NCI-H2227 treated with DMSO at 0.1 percent for 48 hours (cell line): ENCODE results near the gene PPP3CA.

Experiments
- DNase-seq: peaks from one replicate; lab custom pipeline; 2025; lab: John Stamatoyannopoulos, UW

PPP3CA gene

GRCh38 chr4:101049549-101050001, 297.8 kb downstream of the PPP3CA start:
- DNase-seq, result no peak

- no peak for DNase-seq
Measured at GRCh38 chr4:101044766-101045165, 302.6 kb downstream of the PPP3CA start.

GRCh38 chr4:101042847-101043246, 304.5 kb downstream of the PPP3CA start:
- no peak for DNase-seq

GRCh38 chr4:101040776-101041175, 306.6 kb downstream of the PPP3CA start:
- DNase-seq, result no peak

GRCh38 chr4:101039367-101039766, 308.0 kb downstream of the PPP3CA start:
- no peak for DNase-seq

- DNase-seq, result no peak
Measured at GRCh38 chr4:101037938-101038413, 309.4 kb downstream of the PPP3CA start.

GRCh38 chr4:101037249-101037648, 310.1 kb downstream of the PPP3CA start:
- DNase-seq, result no peak

GRCh38 chr4:101035487-101035886, 311.8 kb downstream of the PPP3CA start:
- DNase-seq, result no peak

- DNase-seq, result no peak
Measured at GRCh38 chr4:101033986-101034385, 313.3 kb downstream of the PPP3CA start.

GRCh38 chr4:101032541-101032940, 314.8 kb downstream of the PPP3CA start:
- DNase-seq, result no peak

- DNase-seq, result no peak
Measured at GRCh38 chr4:101031971-101032370, 315.4 kb downstream of the PPP3CA start.

- no peak for DNase-seq
Measured at GRCh38 chr4:101028886-101029285, 318.4 kb downstream of the PPP3CA start.

- no peak for DNase-seq
Measured at GRCh38 chr4:101027721-101028120, 319.6 kb downstream of the PPP3CA start.

- no peak for DNase-seq
Measured at GRCh38 chr4:101025755-101026154, 321.6 kb downstream of the PPP3CA start.

GRCh38 chr4:101022151-101023024, 324.9 kb downstream of the PPP3CA start:
- DNase-seq, result no peak

GRCh38 chr4:101020956-101021355, 326.4 kb downstream of the PPP3CA start:
- DNase-seq, result no peak

- DNase-seq, result no peak
Measured at GRCh38 chr4:101019941-101020401, 327.4 kb downstream of the PPP3CA start.

- DNase-seq, result no peak
Measured at GRCh38 chr4:101019313-101019712, 328.0 kb downstream of the PPP3CA start.

- DNase-seq, result no peak
Measured at GRCh38 chr4:101018836-101019235, 328.5 kb downstream of the PPP3CA start.

GRCh38 chr4:101014417-101014816, 332.9 kb downstream of the PPP3CA start:
- DNase-seq, result no peak

GRCh38 chr4:101010987-101011386, 336.3 kb downstream of the PPP3CA start:
- DNase-seq, result no peak

- DNase-seq, result no peak
Measured at GRCh38 chr4:101009471-101009870, 337.9 kb downstream of the PPP3CA start.

GRCh38 chr4:101008503-101008902, 338.8 kb downstream of the PPP3CA start:
- DNase-seq, result no peak

- no peak for DNase-seq
Measured at GRCh38 chr4:101005659-101006058, 341.7 kb downstream of the PPP3CA start.
